ENCODE measurements around the gene PRR20A. TPM values are rescaled to one million over a fixed set of nuclear protein-coding genes. Genes with fewer than 3 reads are reported as not detected.

PRR20A gene
- not detected in 2 replicates for total RNA-seq

GRCh38 chr13:57140235-57140968, at the start of gene PRR20A:
TSS of gene PRR20A (plus strand) at chr13:57140918. CDS start at chr13:57141305, 387 bp downstream.

DNA sequence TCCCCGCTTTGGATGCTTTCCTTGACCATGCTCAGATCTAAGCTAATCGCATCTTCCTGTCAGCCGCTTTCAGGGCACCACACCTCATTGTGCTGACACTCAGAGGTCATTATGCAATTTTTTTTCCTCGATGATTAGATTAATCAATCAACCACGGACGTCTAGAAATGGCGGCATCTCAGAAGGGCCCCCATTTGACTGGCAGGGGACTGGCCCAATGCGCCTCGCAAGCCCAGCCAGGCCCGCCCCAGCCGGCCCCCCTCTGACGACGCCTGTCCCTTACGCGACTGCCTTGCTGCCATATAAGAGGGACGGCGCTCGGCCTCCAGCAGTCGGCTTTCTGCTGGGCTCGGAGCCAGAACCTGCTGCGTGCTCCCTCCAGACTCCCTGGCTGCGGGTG, 6.5 kb downstream of the PRR20A start, which contains the start of gene PRR20B:
TSS of gene PRR20B (plus strand) at position 301 of the 400 bp plus-strand sequence. CDS start 387 bp downstream, outside the sequence.

GRCh38 chr13:57153761-57154160, 13.0 kb downstream of the PRR20A start, which contains the start of gene PRR20C:
TSS of gene PRR20C (plus strand) at chr13:57154061. CDS start at chr13:57154448, 387 bp downstream.

DNA sequence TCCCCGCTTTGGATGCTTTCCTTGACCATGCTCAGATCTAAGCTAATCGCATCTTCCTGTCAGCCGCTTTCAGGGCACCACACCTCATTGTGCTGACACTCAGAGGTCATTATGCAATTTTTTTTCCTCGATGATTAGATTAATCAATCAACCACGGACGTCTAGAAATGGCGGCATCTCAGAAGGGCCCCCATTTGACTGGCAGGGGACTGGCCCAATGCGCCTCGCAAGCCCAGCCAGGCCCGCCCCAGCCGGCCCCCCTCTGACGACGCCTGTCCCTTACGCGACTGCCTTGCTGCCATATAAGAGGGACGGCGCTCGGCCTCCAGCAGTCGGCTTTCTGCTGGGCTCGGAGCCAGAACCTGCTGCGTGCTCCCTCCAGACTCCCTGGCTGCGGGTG, 19.6 kb downstream of the PRR20A start, which contains the start of gene PRR20D:
TSS of gene PRR20D (plus strand) at position 301 of the 400 bp plus-strand sequence. CDS start 387 bp downstream, outside the sequence.

DNA sequence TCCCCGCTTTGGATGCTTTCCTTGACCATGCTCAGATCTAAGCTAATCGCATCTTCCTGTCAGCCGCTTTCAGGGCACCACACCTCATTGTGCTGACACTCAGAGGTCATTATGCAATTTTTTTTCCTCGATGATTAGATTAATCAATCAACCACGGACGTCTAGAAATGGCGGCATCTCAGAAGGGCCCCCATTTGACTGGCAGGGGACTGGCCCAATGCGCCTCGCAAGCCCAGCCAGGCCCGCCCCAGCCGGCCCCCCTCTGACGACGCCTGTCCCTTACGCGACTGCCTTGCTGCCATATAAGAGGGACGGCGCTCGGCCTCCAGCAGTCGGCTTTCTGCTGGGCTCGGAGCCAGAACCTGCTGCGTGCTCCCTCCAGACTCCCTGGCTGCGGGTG, 26.2 kb downstream of the PRR20A start, which contains the start of gene PRR20E:
TSS of gene PRR20E (plus strand) at position 301 of the 400 bp plus-strand sequence. CDS start 387 bp downstream, outside the sequence.

Small RNAs within 50 kb of the gene (small RNA-seq; reads per million reads assigned to genes)
- gene PRR20FP: not detected

Other genes with a start within 250 kb of the PRR20A start
- not detected in 2 replicates for gene PRR20B, start 6.6 kb downstream of the PRR20A start, total RNA-seq
- gene PRR20C, start 13.1 kb downstream of the PRR20A start, total RNA-seq: not detected in 2 replicates
- gene PRR20D, start 19.7 kb downstream of the PRR20A start, total RNA-seq: not detected in 2 replicates
- not detected in 2 replicates for gene PRR20E, start 26.3 kb downstream of the PRR20A start, total RNA-seq